ENCODE measurements around the gene SUB1. TPM values are rescaled to one million over a fixed set of nuclear protein-coding genes. Genes with fewer than 3 reads are reported as not detected.

Gene SUB1
- polyA plus RNA-seq, 1 donor from 2014 or later = 1,107 TPM

DNA sequence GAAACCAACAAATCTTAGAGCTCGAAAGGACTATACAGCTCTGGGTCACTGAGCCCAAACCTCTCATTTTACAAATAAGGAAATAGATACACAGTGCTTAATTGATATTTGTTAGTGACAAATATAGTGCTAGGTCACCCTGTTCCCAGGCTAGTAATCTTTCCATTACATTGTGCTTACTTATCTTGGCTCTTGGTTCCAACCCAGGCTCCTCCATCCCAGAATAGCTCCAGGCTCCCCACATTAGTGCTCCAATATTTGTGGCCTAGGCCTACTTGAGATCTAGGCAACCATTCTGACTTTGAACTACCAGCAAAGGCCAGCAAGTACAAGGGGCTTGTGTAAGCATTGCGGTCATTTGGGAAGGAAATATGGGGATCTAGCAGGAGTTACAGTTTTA lies 21.7 kb upstream of the SUB1 start:
- Histone ChIP-seq H3K27me3 (ENCODE audit: insufficient read depth, low read depth, low read length) (no peaks in the 10 kb centered on the region), H3K79me2 (replicated peaks; ENCODE audit: insufficient read depth, low read length) (no peaks in the 10 kb centered on the region), H3K36me3 (ENCODE audit: insufficient read depth, low read length) (no peaks in the 10 kb centered on the region), H3K9me2 (ENCODE audit: insufficient read depth, low read length) (no peaks in the 10 kb centered on the region), H3K9ac (ENCODE audit: low read length) (no peak overlapping the region), H3K27ac (ENCODE audit: low read length) (no peak overlapping the region), H3K4me3 (ENCODE audit: low read length) (no peak overlapping the region), H4K20me1 (ENCODE audit: insufficient read depth) (no peaks in the 10 kb centered on the region), H2AFZ (ENCODE audit: low read depth, low read length) (no peak overlapping the region), H3K4me2 (ENCODE audit: low read length) (no peak overlapping the region), H3K9me3 (ENCODE audit: low read length) (no peaks in the 10 kb centered on the region), H3F3A (ENCODE audit: insufficient read depth, low read length, poor library complexity, severe bottlenecking) (no peaks in the 10 kb centered on the region)
- no peak for TF ChIP-seq EP300 (conservative IDR thresholded peaks at IDR 0.05; ENCODE audit: poor library complexity, severe bottlenecking)
- TF ChIP-seq, protein P1, sequence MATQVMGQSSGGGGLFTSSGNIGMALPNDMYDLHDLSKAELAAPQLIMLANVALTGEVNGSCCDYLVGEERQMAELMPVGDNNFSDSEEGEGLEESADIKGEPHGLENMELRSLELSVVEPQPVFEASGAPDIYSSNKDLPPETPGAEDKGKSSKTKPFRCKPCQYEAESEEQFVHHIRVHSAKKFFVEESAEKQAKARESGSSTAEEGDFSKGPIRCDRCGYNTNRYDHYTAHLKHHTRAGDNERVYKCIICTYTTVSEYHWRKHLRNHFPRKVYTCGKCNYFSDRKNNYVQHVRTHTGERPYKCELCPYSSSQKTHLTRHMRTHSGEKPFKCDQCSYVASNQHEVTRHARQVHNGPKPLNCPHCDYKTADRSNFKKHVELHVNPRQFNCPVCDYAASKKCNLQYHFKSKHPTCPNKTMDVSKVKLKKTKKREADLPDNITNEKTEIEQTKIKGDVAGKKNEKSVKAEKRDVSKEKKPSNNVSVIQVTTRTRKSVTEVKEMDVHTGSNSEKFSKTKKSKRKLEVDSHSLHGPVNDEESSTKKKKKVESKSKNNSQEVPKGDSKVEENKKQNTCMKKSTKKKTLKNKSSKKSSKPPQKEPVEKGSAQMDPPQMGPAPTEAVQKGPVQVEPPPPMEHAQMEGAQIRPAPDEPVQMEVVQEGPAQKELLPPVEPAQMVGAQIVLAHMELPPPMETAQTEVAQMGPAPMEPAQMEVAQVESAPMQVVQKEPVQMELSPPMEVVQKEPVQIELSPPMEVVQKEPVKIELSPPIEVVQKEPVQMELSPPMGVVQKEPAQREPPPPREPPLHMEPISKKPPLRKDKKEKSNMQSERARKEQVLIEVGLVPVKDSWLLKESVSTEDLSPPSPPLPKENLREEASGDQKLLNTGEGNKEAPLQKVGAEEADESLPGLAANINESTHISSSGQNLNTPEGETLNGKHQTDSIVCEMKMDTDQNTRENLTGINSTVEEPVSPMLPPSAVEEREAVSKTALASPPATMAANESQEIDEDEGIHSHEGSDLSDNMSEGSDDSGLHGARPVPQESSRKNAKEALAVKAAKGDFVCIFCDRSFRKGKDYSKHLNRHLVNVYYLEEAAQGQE (IDR thresholded peaks at IDR 0.05; ENCODE audit: borderline replicate concordance) = no peak
- TF ChIP-seq, protein P2, sequence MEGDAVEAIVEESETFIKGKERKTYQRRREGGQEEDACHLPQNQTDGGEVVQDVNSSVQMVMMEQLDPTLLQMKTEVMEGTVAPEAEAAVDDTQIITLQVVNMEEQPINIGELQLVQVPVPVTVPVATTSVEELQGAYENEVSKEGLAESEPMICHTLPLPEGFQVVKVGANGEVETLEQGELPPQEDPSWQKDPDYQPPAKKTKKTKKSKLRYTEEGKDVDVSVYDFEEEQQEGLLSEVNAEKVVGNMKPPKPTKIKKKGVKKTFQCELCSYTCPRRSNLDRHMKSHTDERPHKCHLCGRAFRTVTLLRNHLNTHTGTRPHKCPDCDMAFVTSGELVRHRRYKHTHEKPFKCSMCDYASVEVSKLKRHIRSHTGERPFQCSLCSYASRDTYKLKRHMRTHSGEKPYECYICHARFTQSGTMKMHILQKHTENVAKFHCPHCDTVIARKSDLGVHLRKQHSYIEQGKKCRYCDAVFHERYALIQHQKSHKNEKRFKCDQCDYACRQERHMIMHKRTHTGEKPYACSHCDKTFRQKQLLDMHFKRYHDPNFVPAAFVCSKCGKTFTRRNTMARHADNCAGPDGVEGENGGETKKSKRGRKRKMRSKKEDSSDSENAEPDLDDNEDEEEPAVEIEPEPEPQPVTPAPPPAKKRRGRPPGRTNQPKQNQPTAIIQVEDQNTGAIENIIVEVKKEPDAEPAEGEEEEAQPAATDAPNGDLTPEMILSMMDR (IDR thresholded peaks at IDR 0.05; ENCODE audit: poor library complexity, severe bottlenecking) = no peak
- TF ChIP-seq RAD21 (conservative IDR thresholded peaks at IDR 0.05) = no peak
- TF ChIP-seq SMC3 (conservative IDR thresholded peaks at IDR 0.05; ENCODE audit: poor library complexity) = no peak
- TF ChIP-seq EZH2 (IDR thresholded peaks at IDR 0.05; ENCODE audit: borderline replicate concordance, insufficient read depth, low read length, poor library complexity, severe bottlenecking) = no peak
- TF ChIP-seq POLR2AphosphoS5 (IDR thresholded peaks at IDR 0.05) = no peak
- TF ChIP-seq TAF1 (IDR thresholded peaks at IDR 0.05; ENCODE audit: low read depth) = no peak
- no peak for TF ChIP-seq MXI1 (conservative IDR thresholded peaks at IDR 0.05; ENCODE audit: poor library complexity, severe bottlenecking)

DNA sequence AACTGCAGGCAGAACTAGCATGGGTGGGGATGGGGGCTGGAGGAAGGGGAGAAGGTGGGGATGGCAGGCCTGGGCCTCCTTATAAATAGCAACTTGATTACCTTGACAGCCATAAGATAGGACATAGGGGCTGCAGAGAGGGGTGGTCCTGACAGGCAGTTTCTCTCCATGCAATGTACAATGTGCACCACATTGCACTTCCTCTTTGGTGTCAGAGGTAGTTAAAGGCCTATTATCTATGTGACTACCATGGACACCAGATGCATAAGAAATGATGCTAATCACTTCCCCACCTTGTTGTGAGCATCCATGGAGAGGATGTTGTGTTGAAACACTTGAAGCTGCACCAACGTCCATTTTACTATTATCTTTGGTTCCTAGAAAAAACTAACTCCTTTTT lies 20.2 kb upstream of the SUB1 start:
- Histone ChIP-seq H2AFZ (ENCODE audit: low read depth, low read length) (no peak overlapping the region), H3K36me3 (ENCODE audit: insufficient read depth, low read length) (no peaks in the 10 kb centered on the region), H4K20me1 (ENCODE audit: insufficient read depth) (no peaks in the 10 kb centered on the region), H3K4me2 (ENCODE audit: low read length) (no peak overlapping the region), H3K9me2 (ENCODE audit: insufficient read depth, low read length) (no peaks in the 10 kb centered on the region), H3K79me2 (replicated peaks; ENCODE audit: insufficient read depth, low read length) (no peaks in the 10 kb centered on the region), H3K27ac (ENCODE audit: low read length) (no peak overlapping the region), H3K9ac (ENCODE audit: low read length) (no peak overlapping the region), H3K9me3 (ENCODE audit: low read length) (no peaks in the 10 kb centered on the region), H3F3A (ENCODE audit: insufficient read depth, low read length, poor library complexity, severe bottlenecking) (no peaks in the 10 kb centered on the region), H3K27me3 (ENCODE audit: insufficient read depth, low read depth, low read length) (no peaks in the 10 kb centered on the region), H3K4me3 (ENCODE audit: low read length) (no peak overlapping the region)
- TF ChIP-seq MXI1 (conservative IDR thresholded peaks at IDR 0.05; ENCODE audit: poor library complexity, severe bottlenecking) (no peak), POLR2AphosphoS5 (IDR thresholded peaks at IDR 0.05) (no peak), EZH2 (IDR thresholded peaks at IDR 0.05; ENCODE audit: borderline replicate concordance, insufficient read depth, low read length, poor library complexity, severe bottlenecking) (no peak), RAD21 (conservative IDR thresholded peaks at IDR 0.05) (no peak), EP300 (conservative IDR thresholded peaks at IDR 0.05; ENCODE audit: poor library complexity, severe bottlenecking) (no peak), TAF1 (IDR thresholded peaks at IDR 0.05; ENCODE audit: low read depth) (no peak), SMC3 (conservative IDR thresholded peaks at IDR 0.05; ENCODE audit: poor library complexity) (no peak)
- TF ChIP-seq, protein P2 (IDR thresholded peaks at IDR 0.05; ENCODE audit: poor library complexity, severe bottlenecking) = no peak
- TF ChIP-seq, protein P1 (IDR thresholded peaks at IDR 0.05; ENCODE audit: borderline replicate concordance) = no peak
